Pancreas (tissue), 10 donors: ENCODE measurements around the gene PPY. TPM values are rescaled to one million over a fixed set of nuclear protein-coding genes. Genes with fewer than 3 reads are reported as not detected.
"Not testable (repeated sequence)": the region's sequence is repeated elsewhere in the genome, so short reads cannot be mapped to it uniquely, and the experiment has no call there.

Experiments used
- ATAC-seq, 4 donors: fragments of 200-7000 bp; cut with Tn5 transposase; one replicate each; pipeline versions ENCODE4 v1.8.0 to v1.9.1; 2020; ENCODE audit warnings: mild to moderate bottlenecking in 4 of 4, moderate library complexity in 4 of 4
- DNase-seq, 6 donors: peaks; one replicate each; pipeline ENCODE4 v3.0.0-alpha.2; 2020
- FAIRE-seq: peaks from 2 replicates; lab custom pipeline; 2012; peaks lifted over from hg19 to GRCh38; lab: Jason Lieb, UNC
- H3K27ac ChIP-seq, 4 donors: fragments of 200-600 bp; sonication (generic); 1 replicate in 3 of 4; 2 replicates in 1 of 4; pipeline versions ENCODE4 v1.5.0 to v1.8.0; 2020
- H3K27me3 ChIP-seq, 4 donors: fragments of 200-600 bp; one replicate each; pipeline ENCODE4 v1.8.0; 2021
- H3K36me3 ChIP-seq, 3 donors: fragments of 200-600 bp; sonication (generic) in 1 of 3; one replicate each; pipeline versions ENCODE4 v1.5.0 to v1.8.0; 2020 to 2021
- H3K4me1 ChIP-seq, 3 donors: fragments of 200-600 bp; one replicate each; pipeline ENCODE4 v1.8.0; 2021
- H3K4me3 ChIP-seq, 4 donors: fragments of 200-600 bp; sonication (generic) in 2 of 4; one replicate each; pipeline versions ENCODE4 v1.5.0 to v1.8.0; 2020 to 2021
- H3K9me3 ChIP-seq, 4 donors: fragments of 200-600 bp; one replicate each; pipeline ENCODE4 v1.8.0; 2021
- CTCF ChIP-seq, 4 donors: fragments of 200-600 bp; sonication (generic) in 3 of 4; IDR thresholded peaks; one replicate each; pipeline versions ENCODE4 v1.5.0 to v1.8.0; 2021; ENCODE audit warnings: antibody characterized with exemption in 4 of 4
- WGBS, 2 donors: extraction: QIAGEN DNeasy Blood & Tissue Kit; methylation state at CpG; one replicate each; pipeline ENCODE4 v1.1.7; 2013; 5-methylcytosine and 5-hydroxymethylcytosine counted together
- intact Hi-C, 3 donors: fragments of 100-400 bp; cut with DNase I; formaldehyde crosslinking; loops; one replicate each; pipeline versions ENCODE4 v1.11.1 to v1.14.2; 2022
- polyA plus RNA-seq, 2 donors: library from polyadenylated mRNA; stranded (reverse); fragments of 200-250 nt; gene quantifications; one replicate each; pipeline ENCODE4 v1.2.3, GENCODE V29; 2013
- total RNA-seq, 6 donors: library from RNA; stranded (reverse); fragmentation: NEBNext Ultra II Directional in 4 of 6; extraction: Animal tissue kit (Norgen Biotek cat#: 25700) in 4 of 6; gene quantifications; one replicate each; pipeline versions ENCODE4 v1.2.1 to v1.2.4, GENCODE V29; 2021 to 2023
- donor health status: healthy with polysubstance abuse.
- donor health status: DM: no; HTN: no; CAD: no; lungs with moderate emphysema.
- donor health status: DM: no; HTN: no; CAD: no.
- donor health status: control.
- donor health status: control.
- donor health status: Bipolar disorder and iron deficiency.
- donor health status: DM: yes; HTN: yes; CAD: no.
- donor health status: DM: no; HTN: no; CAD: no.
- donor health status: DM: no; HTN: no; CAD: no.
- donor health status: DM: yes; HTN: yes; CAD: no.

The PPY gene
- total and polyA plus RNA-seq, 8 donors, result 7.2 to 392 (median 35.7) TPM

GRCh38 chr17:43974382-43975266 lies 32.3 kb upstream of the PPY start:
- no peak overlapping the region for H3K4me3 ChIP-seq
- no peak for TF ChIP-seq CTCF (IDR thresholded peaks at IDR 0.05)
- ATAC-seq (no peak), DNase-seq (no peak), FAIRE-seq (no peak)
- H3K27ac ChIP-seq, result no peak overlapping the region
- H3K9me3 ChIP-seq, result no peaks in the 10 kb centered on the region
- intact Hi-C loops, result no loop called here
- H3K27me3 ChIP-seq, result no peaks in the 10 kb centered on the region
- 48% methylated on average over 14 of the region's 14 CpGs for WGBS, 2 donors
- H3K36me3 ChIP-seq, result no peaks in the 10 kb centered on the region
- no peaks in the 10 kb centered on the region for H3K4me1 ChIP-seq

- H3K27ac ChIP-seq, ATAC-seq, DNase-seq, H3K36me3 ChIP-seq, intact Hi-C loops, H3K4me1 ChIP-seq, H3K9me3 ChIP-seq, FAIRE-seq, H3K4me3 ChIP-seq, H3K27me3 ChIP-seq: not testable (repeated sequence)
- 73 to 84% methylated on average over 22 of the region's 22 CpGs for WGBS, 2 donors
Measured at GRCh38 chr17:43972444-43973212, 30.4 kb upstream of the PPY start.

- H3K27ac ChIP-seq, DNase-seq, FAIRE-seq, H3K27me3 ChIP-seq, H3K9me3 ChIP-seq, H3K4me3 ChIP-seq, H3K36me3 ChIP-seq, H3K4me1 ChIP-seq, intact Hi-C loops, ATAC-seq: not testable (repeated sequence)
- 48 to 55% methylated on average over 2 of the region's 2 CpGs for WGBS, 2 donors
Measured at GRCh38 chr17:43971436-43971835, 29.2 kb upstream of the PPY start.

- FAIRE-seq (no peak), DNase-seq (no peak), ATAC-seq (no peak)
- WGBS, 2 donors, result 54 to 63% methylated on average over 4 of the region's 4 CpGs
- Histone ChIP-seq H3K4me3 (no peak overlapping the region), H3K36me3 (no peaks in the 10 kb centered on the region), H3K27me3 (no peaks in the 10 kb centered on the region), H3K4me1 (no peaks in the 10 kb centered on the region), H3K27ac (no peak overlapping the region), H3K9me3 (no peaks in the 10 kb centered on the region)
- intact Hi-C loops, result no loop called here
- no peak for TF ChIP-seq CTCF (IDR thresholded peaks at IDR 0.05)
Measured at GRCh38 chr17:43970366-43970765, 28.1 kb upstream of the PPY start.

- H3K27ac ChIP-seq, result no peak overlapping the region
- intact Hi-C loops, result no loop called here
- H3K9me3 ChIP-seq, result no peaks in the 10 kb centered on the region
- no peaks in the 10 kb centered on the region for H3K4me1 ChIP-seq
- DNase-seq (no peak), FAIRE-seq (no peak), ATAC-seq (no peak)
- no peaks in the 10 kb centered on the region for H3K36me3 ChIP-seq
- TF ChIP-seq CTCF (IDR thresholded peaks at IDR 0.05), result no peak
- no peak overlapping the region for H3K4me3 ChIP-seq
- 44 to 45% methylated on average over 9 of the region's 9 CpGs for WGBS, 2 donors
- H3K27me3 ChIP-seq, result no peaks in the 10 kb centered on the region
Measured at GRCh38 chr17:43967251-43967875, 25.1 kb upstream of the PPY start.
